Adipocyte (in vitro differentiated cells): ENCODE measurements around the gene KAT14.
A peak's percentile ranks its signal among the peaks of the same experiment; 100 is the strongest.
"Not testable (repeated sequence)": the region's sequence is repeated elsewhere in the genome, so short reads cannot be mapped to it uniquely, and the experiment has no call there.

ENCODE experiments used
- DNase-seq: peaks from one replicate; pipeline ENCODE4 v3.0.0-alpha.2; 2015; ENCODE audit warnings: low read depth
- H3K27me3 ChIP-seq: replicated peaks from 2 replicates; pipeline ENCODE4 v1.7.0; 2013; ENCODE audit warnings: mild to moderate bottlenecking, low read length, moderate library complexity; ENCODE audit not compliant: control insufficient read depth, insufficient read depth
- H3K36me3 ChIP-seq: 2 replicates; pipeline ENCODE4 v1.7.0; 2013; ENCODE audit warnings: low read length, mild to moderate bottlenecking, moderate library complexity; ENCODE audit not compliant: control insufficient read depth, insufficient read depth, severe bottlenecking
- H3K4me1 ChIP-seq: 2 replicates; pipeline ENCODE4 v1.7.0; 2013; ENCODE audit warnings: mild to moderate bottlenecking, low read length, moderate library complexity; ENCODE audit not compliant: control insufficient read depth, insufficient read depth
- H3K4me3 ChIP-seq: 2 replicates; pipeline ENCODE4 v1.7.0; 2013; ENCODE audit warnings: mild to moderate bottlenecking, low read length, moderate library complexity
- H3K9ac ChIP-seq: 2 replicates; pipeline ENCODE4 v1.7.0; 2013; ENCODE audit warnings: mild to moderate bottlenecking, low read length, moderate library complexity
- H3K9me3 ChIP-seq: 2 replicates; pipeline ENCODE4 v1.7.0; 2013; ENCODE audit warnings: mild to moderate bottlenecking, low read length, moderate library complexity; ENCODE audit not compliant: control insufficient read depth

Gene KAT14

GRCh38 chr20:18137412-18138265 lies at the start of gene KAT14, which contains the start of gene PET117:
TSS of gene KAT14 (plus strand) at chr20:18137863. CDS start at chr20:18142661, 4,798 bp downstream.
TSS of gene PET117 (plus strand) at chr20:18137863. CDS start at chr20:18137956, 93 bp downstream.
- DNase-seq: peak; percentile 95

GRCh38 chr20:18088298-18088697 lies 49.4 kb upstream of the KAT14 start:
- H3K36me3 ChIP-seq, H3K9ac ChIP-seq, H3K4me3 ChIP-seq, DNase-seq, H3K4me1 ChIP-seq, H3K27me3 ChIP-seq: not testable (repeated sequence)
- peaks cover 18% of the 10 kb centered on the region for H3K9me3 ChIP-seq

More at GRCh38 chr20:18137412-18138265, at the start of gene KAT14, which contains the start of gene PET117:
- Histone ChIP-seq H3K4me3 (peak within 1 kb of the TSS; percentile 99), H3K9me3 (no peaks in the 10 kb centered on the region), H3K4me1 (peaks cover 17% of the 10 kb centered on the region), H3K36me3 (peaks cover 8% of the 10 kb centered on the region), H3K27me3 (no peaks in the 10 kb centered on the region), H3K9ac (peak within 1 kb of the TSS; percentile 98)

- DNase-seq, H3K4me1 ChIP-seq, H3K4me3 ChIP-seq, H3K36me3 ChIP-seq, H3K27me3 ChIP-seq, H3K9ac ChIP-seq: not testable (repeated sequence)
- H3K9me3 ChIP-seq: peaks cover 12% of the 10 kb centered on the region
Observed at GRCh38 chr20:18088841-18089240, 48.8 kb upstream of the KAT14 start.

GRCh38 chr20:18090044-18090443 lies 47.6 kb upstream of the KAT14 start:
- Histone ChIP-seq H3K4me3 (no peak overlapping the region), H3K9me3 (peaks cover 4% of the 10 kb centered on the region), H3K9ac (no peak overlapping the region), H3K27me3 (peaks cover 4% of the 10 kb centered on the region), H3K4me1 (no peaks in the 10 kb centered on the region), H3K36me3 (no peaks in the 10 kb centered on the region)
- DNase-seq: no peak

- no peak for DNase-seq
- Histone ChIP-seq H3K27me3 (peaks cover 5% of the 10 kb centered on the region), H3K9ac (no peak overlapping the region), H3K4me1 (no peaks in the 10 kb centered on the region), H3K36me3 (no peaks in the 10 kb centered on the region), H3K4me3 (no peak overlapping the region), H3K9me3 (peaks cover under 1% of the 10 kb centered on the region)
Observed at GRCh38 chr20:18090477-18090876, 47.2 kb upstream of the KAT14 start.

- Histone ChIP-seq H3K4me1 (no peaks in the 10 kb centered on the region), H3K4me3 (no peak overlapping the region), H3K36me3 (no peaks in the 10 kb centered on the region), H3K27me3 (peaks cover 7% of the 10 kb centered on the region), H3K9ac (no peak overlapping the region), H3K9me3 (no peaks in the 10 kb centered on the region)
- no peak for DNase-seq
Observed at GRCh38 chr20:18091623-18092022, 46.0 kb upstream of the KAT14 start.

- H3K36me3 ChIP-seq: no peaks in the 10 kb centered on the region
- H3K27me3 ChIP-seq: peaks cover 7% of the 10 kb centered on the region
- no peak overlapping the region for H3K4me3 ChIP-seq
- no peak overlapping the region for H3K9ac ChIP-seq
- H3K9me3 ChIP-seq: no peaks in the 10 kb centered on the region
- H3K4me1 ChIP-seq: no peaks in the 10 kb centered on the region
- DNase-seq: no peak
Observed at GRCh38 chr20:18092890-18093289, 44.8 kb upstream of the KAT14 start.

- Histone ChIP-seq H3K27me3 (peaks cover 7% of the 10 kb centered on the region), H3K9me3 (no peaks in the 10 kb centered on the region), H3K4me3 (no peak overlapping the region), H3K4me1 (no peaks in the 10 kb centered on the region), H3K9ac (no peak overlapping the region), H3K36me3 (no peaks in the 10 kb centered on the region)
- DNase-seq: no peak
Observed at GRCh38 chr20:18093388-18093787, 44.3 kb upstream of the KAT14 start.

GRCh38 chr20:18094191-18094590 lies 43.5 kb upstream of the KAT14 start:
- Histone ChIP-seq H3K9me3 (no peaks in the 10 kb centered on the region), H3K4me1 (no peaks in the 10 kb centered on the region), H3K27me3 (peaks cover 7% of the 10 kb centered on the region), H3K36me3 (no peaks in the 10 kb centered on the region), H3K9ac (no peak overlapping the region), H3K4me3 (no peak overlapping the region)
- DNase-seq: no peak

- H3K9me3 ChIP-seq, H3K4me1 ChIP-seq, H3K9ac ChIP-seq, H3K36me3 ChIP-seq, H3K4me3 ChIP-seq, DNase-seq: not testable (repeated sequence)
- H3K27me3 ChIP-seq: peaks cover 11% of the 10 kb centered on the region
Observed at GRCh38 chr20:18100569-18100968, 37.1 kb upstream of the KAT14 start.

GRCh38 chr20:18101125-18101810 lies 36.4 kb upstream of the KAT14 start:
- H3K4me1 ChIP-seq: no peaks in the 10 kb centered on the region
- DNase-seq: no peak
- no peak overlapping the region for H3K4me3 ChIP-seq
- H3K36me3 ChIP-seq: no peaks in the 10 kb centered on the region
- H3K9ac ChIP-seq: no peak overlapping the region
- H3K9me3 ChIP-seq: no peaks in the 10 kb centered on the region
- peaks cover 10% of the 10 kb centered on the region for H3K27me3 ChIP-seq
